Measurements from ENCODE around the gene NHSL2. TPM values are rescaled to one million over a fixed set of nuclear protein-coding genes. Genes with fewer than 3 reads are reported as not detected.

The NHSL2 gene
- total RNA-seq, 1 experiment from 2014 or later, result 0.58 TPM

DNA sequence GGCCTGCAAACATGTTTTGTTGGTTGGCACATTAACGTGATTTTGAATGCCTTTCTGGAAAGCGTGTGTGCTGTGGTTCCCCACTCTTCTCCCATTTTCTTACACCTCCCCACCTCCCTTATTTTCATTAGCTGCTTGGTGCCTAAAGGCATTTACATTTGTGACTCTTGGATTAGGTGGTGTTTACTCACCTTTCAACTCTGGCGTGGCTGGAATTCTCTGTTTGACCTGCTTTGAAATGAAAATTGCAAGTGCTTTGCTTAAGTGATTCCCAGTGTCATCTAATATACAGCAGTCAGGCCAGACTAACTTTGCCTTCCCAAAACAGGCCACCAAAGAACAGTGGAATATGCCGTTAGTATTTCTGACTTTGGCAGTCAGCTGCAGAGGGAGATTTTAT, 80.5 kb downstream of the NHSL2 start:
- H3K36me3 ChIP-seq (ENCODE audit: insufficient read depth, low read length, poor library complexity, severe bottlenecking), result no peaks in the 10 kb centered on the region
- no peak overlapping the region for H3K4me3 ChIP-seq (ENCODE audit: low read depth, low read length, poor library complexity, severe bottlenecking)
- no peaks in the 10 kb centered on the region for H3K4me1 ChIP-seq (ENCODE audit: insufficient read depth, low read length, poor library complexity, severe bottlenecking)
- BruUV-seq (replicated peaks), result no TSS peak
- intact Hi-C loops (cut with micrococcal nuclease; ENCODE audit: unreplicated experiment), result no loop called here
- TF ChIP-seq CTCF (conservative IDR thresholded peaks at IDR 0.05; ENCODE audit: low read depth, low read length) (no peak), EZH2 (IDR thresholded peaks at IDR 0.05; ENCODE audit: borderline replicate concordance, low read depth, low read length, poor library complexity, severe bottlenecking) (no peak)
- DNase-seq (ENCODE audit: low spot score), result no peak
- no peak overlapping the region for H3K27ac ChIP-seq (ENCODE audit: low read depth, low read length, poor library complexity, severe bottlenecking)
- POLR2A ChIA-PET (ENCODE audit: low non-redundant PET), result no interaction called here
- H3K27me3 ChIP-seq (replicated peaks; ENCODE audit: insufficient read depth, low read depth, low read length, poor library complexity), result no peaks in the 10 kb centered on the region
- CTCF ChIA-PET, result no interaction called here
- H3K9me3 ChIP-seq (ENCODE audit: low read depth, low read length, poor library complexity, severe bottlenecking), result no peaks in the 10 kb centered on the region

DNA sequence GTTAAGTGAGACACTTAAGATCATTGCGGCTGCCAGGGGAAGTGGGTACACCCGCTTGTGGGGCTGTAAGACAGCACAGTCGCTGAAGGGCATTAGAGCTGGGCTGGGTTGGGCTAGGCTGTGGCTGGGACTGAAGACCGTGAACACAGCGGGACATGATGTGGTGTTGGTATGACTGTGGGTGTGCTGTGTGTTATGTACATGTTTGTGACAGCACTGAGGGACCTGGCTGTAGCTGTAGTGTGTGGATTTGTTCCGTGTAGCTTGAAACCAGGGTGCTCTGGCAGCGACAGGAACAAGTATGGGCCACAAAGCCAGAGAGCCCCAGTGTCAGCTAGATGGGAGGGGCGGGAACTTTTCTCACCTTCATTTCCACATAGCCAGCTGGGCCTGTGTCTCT, 82.1 kb downstream of the NHSL2 start:
- CTCF ChIA-PET, result interaction anchor here (0.6 kb wide), 1 partner anchor 189 kb away, joined by 3 read pairs; the partner anchor contains the start of gene PIN4
- Histone ChIP-seq H3K4me3 (ENCODE audit: low read depth, low read length, poor library complexity, severe bottlenecking) (no peak overlapping the region), H3K36me3 (ENCODE audit: insufficient read depth, low read length, poor library complexity, severe bottlenecking) (no peaks in the 10 kb centered on the region), H3K27me3 (replicated peaks; ENCODE audit: insufficient read depth, low read depth, low read length, poor library complexity) (no peaks in the 10 kb centered on the region), H3K27ac (ENCODE audit: low read depth, low read length, poor library complexity, severe bottlenecking) (no peak overlapping the region), H3K4me1 (ENCODE audit: insufficient read depth, low read length, poor library complexity, severe bottlenecking) (no peaks in the 10 kb centered on the region), H3K9me3 (ENCODE audit: low read depth, low read length, poor library complexity, severe bottlenecking) (no peaks in the 10 kb centered on the region)
- DNase-seq (ENCODE audit: low spot score), result no peak
- TF ChIP-seq EZH2 (IDR thresholded peaks at IDR 0.05; ENCODE audit: borderline replicate concordance, low read depth, low read length, poor library complexity, severe bottlenecking) (no peak), CTCF (conservative IDR thresholded peaks at IDR 0.05; ENCODE audit: low read depth, low read length) (no peak)
- POLR2A ChIA-PET (ENCODE audit: low non-redundant PET), result no interaction called here
- no TSS peak for BruUV-seq (replicated peaks)
- intact Hi-C loops (cut with micrococcal nuclease; ENCODE audit: unreplicated experiment), result no loop called here

- BruUV-seq (replicated peaks), result no TSS peak
- H3K27ac ChIP-seq (ENCODE audit: low read depth, low read length, poor library complexity, severe bottlenecking), result no peak overlapping the region
- no peaks in the 10 kb centered on the region for H3K4me1 ChIP-seq (ENCODE audit: insufficient read depth, low read length, poor library complexity, severe bottlenecking)
- DNase-seq (ENCODE audit: low spot score), result no peak
- H3K36me3 ChIP-seq (ENCODE audit: insufficient read depth, low read length, poor library complexity, severe bottlenecking), result no peaks in the 10 kb centered on the region
- CTCF ChIA-PET, result no interaction called here
- no peak for TF ChIP-seq CTCF (conservative IDR thresholded peaks at IDR 0.05; ENCODE audit: low read depth, low read length)
- TF ChIP-seq EZH2 (IDR thresholded peaks at IDR 0.05; ENCODE audit: borderline replicate concordance, low read depth, low read length, poor library complexity, severe bottlenecking), result no peak
- H3K9me3 ChIP-seq (ENCODE audit: low read depth, low read length, poor library complexity, severe bottlenecking), result no peaks in the 10 kb centered on the region
- POLR2A ChIA-PET (ENCODE audit: low non-redundant PET), result no interaction called here
- no peaks in the 10 kb centered on the region for H3K27me3 ChIP-seq (replicated peaks; ENCODE audit: insufficient read depth, low read depth, low read length, poor library complexity)
- no peak overlapping the region for H3K4me3 ChIP-seq (ENCODE audit: low read depth, low read length, poor library complexity, severe bottlenecking)
- intact Hi-C loops (cut with micrococcal nuclease; ENCODE audit: unreplicated experiment), result no loop called here
Observed at GRCh38 chrX:71993371-71993770, 82.7 kb downstream of the NHSL2 start.

Measured in A673 (cell line).